Body of pancreas (tissue), 4 donors: ENCODE measurements around the gene EMC8.

Source experiments
- POLR2A ChIP-seq, 3 donors: fragments of 450-650 bp; IDR thresholded peaks; one replicate each; pipeline ENCODE4 v1.6.1; 2016; ENCODE audit warnings: antibody characterized with exemption in 3 of 3, mild to moderate bottlenecking in 2 of 3
- TF ChIP-seq, protein P1 (sequence below), 7 experiments: fragments of 450-650 bp in 4 of 7; fragments of 200-600 bp in 3 of 7; sonication (generic) in 3 of 7; IDR thresholded peaks; one replicate each; pipeline ENCODE4 v1.5.1; 2016 to 2019; ENCODE audit warnings: antibody characterized with exemption in 7 of 7

DNA sequence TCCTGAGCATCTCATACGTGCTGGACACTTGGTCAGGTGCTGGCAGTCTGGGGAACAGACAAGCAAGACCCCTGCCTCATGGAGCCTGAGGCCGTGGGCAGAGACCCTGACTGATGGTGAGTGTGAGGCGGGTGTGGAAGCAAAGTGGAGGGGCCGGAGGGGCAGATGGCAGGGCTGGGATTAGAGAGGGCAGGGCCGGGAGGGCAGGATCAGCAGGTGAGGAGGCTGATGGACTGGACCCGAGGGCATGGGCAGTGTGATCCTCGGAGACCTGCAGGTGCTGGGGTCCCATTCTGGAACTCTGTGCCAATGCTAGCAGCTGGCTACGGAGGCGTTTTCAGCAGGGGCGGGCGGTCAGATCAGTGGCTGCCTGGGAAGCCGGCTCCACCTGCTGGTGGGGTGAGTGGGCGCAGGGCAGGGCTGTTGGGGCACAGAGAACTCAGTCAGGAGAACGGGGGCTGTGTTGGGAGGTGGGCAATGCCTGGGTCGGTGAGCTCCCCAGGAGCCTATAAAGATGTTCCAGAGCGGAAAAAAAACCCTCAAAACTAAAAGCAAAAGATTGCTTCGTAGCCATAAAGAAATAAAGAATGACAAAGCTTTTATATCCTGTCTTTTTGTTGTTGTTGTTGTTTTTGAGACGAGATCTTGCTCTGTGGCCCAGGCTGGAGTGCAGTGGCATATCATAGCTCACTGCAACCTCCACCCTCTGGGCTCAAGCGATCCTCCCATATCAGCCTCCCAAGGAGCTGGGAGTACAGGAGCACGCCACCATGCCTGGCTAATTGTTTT is 39.5 kb downstream of the EMC8 start:
- TF ChIP-seq, protein P1, sequence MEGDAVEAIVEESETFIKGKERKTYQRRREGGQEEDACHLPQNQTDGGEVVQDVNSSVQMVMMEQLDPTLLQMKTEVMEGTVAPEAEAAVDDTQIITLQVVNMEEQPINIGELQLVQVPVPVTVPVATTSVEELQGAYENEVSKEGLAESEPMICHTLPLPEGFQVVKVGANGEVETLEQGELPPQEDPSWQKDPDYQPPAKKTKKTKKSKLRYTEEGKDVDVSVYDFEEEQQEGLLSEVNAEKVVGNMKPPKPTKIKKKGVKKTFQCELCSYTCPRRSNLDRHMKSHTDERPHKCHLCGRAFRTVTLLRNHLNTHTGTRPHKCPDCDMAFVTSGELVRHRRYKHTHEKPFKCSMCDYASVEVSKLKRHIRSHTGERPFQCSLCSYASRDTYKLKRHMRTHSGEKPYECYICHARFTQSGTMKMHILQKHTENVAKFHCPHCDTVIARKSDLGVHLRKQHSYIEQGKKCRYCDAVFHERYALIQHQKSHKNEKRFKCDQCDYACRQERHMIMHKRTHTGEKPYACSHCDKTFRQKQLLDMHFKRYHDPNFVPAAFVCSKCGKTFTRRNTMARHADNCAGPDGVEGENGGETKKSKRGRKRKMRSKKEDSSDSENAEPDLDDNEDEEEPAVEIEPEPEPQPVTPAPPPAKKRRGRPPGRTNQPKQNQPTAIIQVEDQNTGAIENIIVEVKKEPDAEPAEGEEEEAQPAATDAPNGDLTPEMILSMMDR (IDR thresholded peaks at IDR 0.05), result peak in 6 of 7 experiments; percentile 35 to 62 (median 49)
- no peak for TF ChIP-seq POLR2A (IDR thresholded peaks at IDR 0.05)
